Fibroblast of skin of abdomen (primary cell): ENCODE measurements around the gene HSD17B3. TPM values are rescaled to one million over a fixed set of nuclear protein-coding genes. Genes with fewer than 3 reads are reported as not detected.
"Not testable (repeated sequence)": the region's sequence is repeated elsewhere in the genome, so short reads cannot be mapped to it uniquely, and the experiment has no call there.

Experiments
- DNase-seq: peaks from one replicate; pipeline ENCODE4 v3.0.0-alpha.2; 2013
- polyA plus RNA-seq, 2 experiments: library from polyadenylated mRNA; unstranded; fragments of 120-200 nt; gene quantifications; one replicate each; pipeline ENCODE4 v1.2.1, GENCODE V29; 2013; ENCODE audit not compliant: insufficient read length in 2 of 2

The HSD17B3 gene
- polyA plus RNA-seq (2013, experiment 1 of 2; ENCODE audit: insufficient read length), result not detected
- polyA plus RNA-seq (2013, experiment 2 of 2; ENCODE audit: insufficient read length), result not detected

DNA sequence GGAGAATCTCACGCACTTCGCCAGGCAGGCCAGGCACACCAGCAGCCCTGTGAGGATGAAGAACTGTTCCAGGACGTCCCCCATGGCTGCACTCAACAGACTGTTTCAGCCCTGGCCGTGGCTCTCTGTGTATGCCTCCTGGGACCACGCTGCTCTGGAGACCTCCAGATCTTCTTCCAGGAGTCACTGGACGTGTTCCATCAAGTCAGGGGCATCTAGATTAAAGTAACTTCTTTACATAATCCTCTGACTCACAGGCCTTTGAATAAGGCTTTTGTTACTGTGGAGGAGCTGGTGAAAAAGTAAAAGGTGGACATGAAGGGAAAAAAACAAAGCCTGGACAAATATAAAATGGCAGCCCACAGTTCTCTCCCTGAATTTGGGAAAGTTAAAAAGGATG is at the start of gene HSD17B3:
TSS of gene HSD17B3 (minus strand) at position 156 of the 400 bp plus-strand sequence. CDS start at position 84, 72 bp downstream.
- no peak for DNase-seq

DNA sequence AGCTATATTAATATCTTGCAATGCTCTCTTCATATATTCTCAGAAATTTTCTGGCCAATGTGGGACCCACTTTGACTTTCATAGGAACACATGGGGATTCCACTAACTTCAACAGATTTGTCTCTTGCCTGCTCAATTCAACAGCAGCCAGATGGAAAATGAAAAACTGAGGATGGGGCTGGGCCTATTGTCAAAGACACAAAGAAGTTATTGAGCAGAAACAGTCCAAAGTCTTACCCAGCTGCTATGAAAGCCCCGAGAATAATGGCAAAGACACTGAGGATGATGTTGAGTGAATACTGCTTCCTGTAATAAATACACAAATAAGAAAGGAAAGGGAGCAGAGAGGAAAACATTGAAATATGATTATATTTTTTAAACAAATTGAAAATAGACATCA is 48.9 kb upstream of the HSD17B3 start:
- no peak for DNase-seq

- no peak for DNase-seq
Observed at GRCh38 chr9:96348261-96348660, 46.3 kb upstream of the HSD17B3 start.

DNA sequence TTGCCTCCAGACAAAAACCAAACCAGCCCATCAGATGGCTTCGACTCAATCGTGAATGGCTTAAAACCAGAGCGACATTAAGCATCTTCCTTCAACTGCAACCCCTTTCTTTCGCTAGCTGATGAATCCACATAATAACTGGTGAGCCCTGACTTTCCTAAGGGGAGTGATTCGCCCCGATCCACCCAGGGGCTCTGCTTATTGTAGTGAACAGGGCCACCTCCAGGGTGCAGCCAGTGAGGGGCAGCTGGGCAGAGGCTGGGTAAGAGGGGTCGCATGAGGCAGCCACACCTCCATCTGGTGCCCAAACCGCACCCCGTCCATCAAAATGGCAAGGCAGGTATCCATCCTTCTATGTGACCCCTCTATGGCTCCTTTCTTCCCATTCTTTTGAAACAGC is 43.6 kb upstream of the HSD17B3 start:
- no peak for DNase-seq

GRCh38 chr9:96344458-96345180 is 42.6 kb upstream of the HSD17B3 start:
- peak; percentile 93 for DNase-seq

DNA sequence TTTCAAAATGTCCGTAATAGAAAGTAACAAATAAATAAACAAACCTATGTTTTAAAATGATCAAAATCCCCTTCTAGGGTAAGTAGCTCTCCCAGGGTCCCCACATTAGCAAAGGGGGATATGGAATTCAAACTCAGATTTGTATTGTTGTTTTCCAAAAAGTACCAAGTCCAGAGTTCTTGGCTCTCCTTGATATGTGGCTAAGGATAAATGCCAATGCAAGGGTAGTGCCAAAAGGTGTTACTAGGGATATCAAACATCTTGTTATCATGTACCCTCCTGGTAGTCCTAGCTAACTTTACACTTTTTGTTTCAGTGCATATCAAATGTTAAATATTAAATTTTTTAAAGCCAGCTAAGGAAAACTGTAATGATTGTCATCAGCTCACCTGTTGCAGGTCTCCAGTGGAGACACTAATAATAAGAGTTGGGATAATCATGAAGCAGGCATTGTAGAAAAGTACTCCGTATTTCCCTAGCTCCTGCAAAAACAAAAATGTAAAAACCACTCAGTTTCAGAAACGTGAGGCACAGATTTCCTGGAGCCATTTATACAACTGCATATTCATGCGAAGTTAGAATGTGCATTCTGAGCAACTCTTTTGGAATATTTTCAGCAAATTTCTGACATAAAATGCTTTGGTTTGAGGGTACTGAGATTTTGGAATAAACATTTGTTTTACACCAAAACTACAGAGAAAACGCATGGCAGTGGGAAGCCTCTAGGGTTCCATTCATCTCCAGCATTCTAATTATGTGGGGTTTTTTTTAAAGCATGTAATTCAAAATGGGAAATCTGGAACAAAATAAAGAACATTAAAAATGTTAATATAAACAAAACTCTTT is 41.8 kb upstream of the HSD17B3 start:
- DNase-seq, result no peak

DNA sequence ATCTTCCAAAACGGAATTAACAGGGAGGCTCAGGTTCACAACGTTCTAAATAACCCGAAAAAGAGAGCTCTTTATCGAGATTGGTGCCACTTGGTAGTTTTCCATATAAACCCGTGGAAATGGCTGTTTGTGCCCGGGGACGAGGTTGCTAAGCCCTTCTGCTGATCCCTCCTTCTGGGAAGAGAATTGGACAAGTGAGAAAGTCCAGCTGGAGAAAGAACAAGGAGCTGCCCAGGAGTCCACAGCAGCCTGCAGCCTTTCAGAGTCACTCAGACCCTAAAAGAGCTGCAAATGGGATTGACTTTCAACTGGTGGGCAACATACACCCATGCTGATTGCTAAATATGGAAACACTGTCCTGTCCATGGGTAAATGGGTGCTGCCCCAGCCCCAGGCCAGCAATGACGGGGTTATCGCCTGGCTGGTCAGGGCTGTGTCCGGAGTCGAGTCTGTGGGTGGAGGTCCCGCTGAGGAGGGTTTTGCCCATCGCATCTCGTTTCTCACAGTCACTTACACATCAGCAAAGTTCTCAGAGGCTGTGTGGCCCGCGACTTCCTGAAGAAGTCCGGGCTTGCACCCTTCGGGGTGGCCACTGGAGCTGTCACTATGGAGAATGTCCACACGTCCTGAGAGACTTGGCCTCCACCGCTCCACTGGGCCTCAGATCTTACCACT is 40.7 kb upstream of the HSD17B3 start:
- no peak for DNase-seq

GRCh38 chr9:96340707-96341106 is 38.7 kb upstream of the HSD17B3 start:
- no peak for DNase-seq

DNA sequence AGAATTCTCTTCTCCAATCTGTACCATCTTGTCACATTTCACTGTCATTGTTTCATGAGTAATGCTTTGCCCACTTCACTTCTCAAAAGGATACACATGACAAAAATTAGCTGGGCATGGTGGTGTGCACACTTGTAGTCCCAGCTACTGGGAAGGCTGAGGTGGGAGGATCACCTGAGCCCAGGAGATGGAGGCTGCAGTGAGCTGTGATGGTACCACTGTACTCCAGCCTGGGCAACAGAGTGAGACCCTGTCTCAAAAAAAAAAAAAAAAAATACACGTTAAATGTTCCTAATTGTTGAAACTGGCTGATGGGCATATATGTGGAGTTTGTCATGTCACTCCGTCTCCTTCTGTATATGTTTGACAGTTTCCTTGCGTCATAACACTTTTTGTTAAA is 36.3 kb upstream of the HSD17B3 start:
- no peak for DNase-seq

- no peak for DNase-seq
Observed at GRCh38 chr9:96333958-96334357, 32.0 kb upstream of the HSD17B3 start.

GRCh38 chr9:96331236-96331947 is 29.4 kb upstream of the HSD17B3 start:
- DNase-seq, result peak; percentile 55

DNA sequence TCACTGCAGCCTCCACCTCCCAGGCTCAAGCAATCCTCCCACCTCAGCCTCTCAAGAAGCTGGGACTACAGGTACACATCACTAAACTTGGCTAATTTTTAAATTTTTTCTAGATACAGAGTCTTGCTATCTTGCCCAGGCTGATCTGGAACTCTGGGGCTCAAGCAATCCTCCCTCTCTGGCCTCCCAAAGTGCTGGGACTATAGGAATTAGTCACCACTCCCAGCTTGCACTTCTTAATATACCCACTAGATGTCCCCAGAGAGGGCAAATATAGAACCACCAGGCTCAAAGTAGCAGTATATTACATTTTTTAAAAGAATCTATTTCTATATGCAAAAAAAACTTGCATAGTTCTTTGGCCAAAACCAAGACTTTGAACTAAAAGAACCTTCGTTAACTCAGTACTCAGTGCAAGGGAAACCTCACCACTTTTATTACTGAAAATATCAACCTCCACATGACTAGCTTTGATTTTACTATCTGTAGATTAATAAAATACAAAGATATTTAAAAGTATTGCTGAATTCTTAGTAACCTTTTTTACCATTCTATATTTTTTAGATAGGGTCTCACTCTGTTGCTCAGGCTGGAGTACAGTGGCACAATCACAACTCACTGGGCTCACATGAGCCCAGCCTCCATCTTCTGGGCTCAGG is 25.8 kb upstream of the HSD17B3 start:
- peak; percentile 62 for DNase-seq

GRCh38 chr9:96323169-96323568 is 21.2 kb upstream of the HSD17B3 start:
- no peak for DNase-seq

GRCh38 chr9:96322736-96323135 is 20.8 kb upstream of the HSD17B3 start:
- DNase-seq, result not testable (repeated sequence)

DNA sequence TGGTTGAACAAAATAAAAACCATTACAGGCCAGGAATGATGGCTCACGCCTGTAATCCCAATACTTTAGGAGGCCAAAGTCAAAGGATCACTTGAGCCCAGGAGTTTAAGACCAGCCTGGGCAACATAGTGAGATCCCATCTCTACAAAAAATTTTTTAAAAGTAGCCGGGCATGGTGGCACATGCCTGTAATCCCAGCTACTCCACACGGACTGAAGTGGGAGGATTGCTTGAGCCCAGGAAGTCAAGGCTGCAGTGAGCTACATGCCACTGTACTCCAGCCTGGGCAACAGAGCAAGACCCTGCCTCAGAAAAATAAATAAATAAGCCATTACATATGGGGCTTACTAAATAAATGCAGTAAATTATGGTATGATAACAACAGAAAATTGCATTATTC is 20.2 kb upstream of the HSD17B3 start:
- DNase-seq, result not testable (repeated sequence)

DNA sequence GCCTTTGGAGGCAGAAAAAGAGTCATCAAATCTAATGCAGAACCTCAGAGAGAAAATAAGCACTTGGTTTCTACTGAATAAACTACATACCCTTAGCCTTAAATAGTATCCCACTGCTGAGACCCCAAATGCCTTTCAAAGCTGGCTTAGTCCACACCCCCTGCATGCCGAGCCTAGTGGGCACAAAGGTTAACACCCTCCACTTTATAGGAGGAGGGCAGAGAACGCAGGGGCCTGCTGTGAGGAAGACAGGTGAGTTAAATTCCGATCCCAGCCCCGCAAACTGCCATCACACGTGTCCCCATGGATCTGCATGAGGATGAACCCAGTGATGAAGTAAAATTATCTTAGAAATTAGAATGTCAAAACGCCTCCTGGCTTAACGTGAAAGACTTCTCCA is 19.5 kb upstream of the HSD17B3 start:
- no peak for DNase-seq

DNA sequence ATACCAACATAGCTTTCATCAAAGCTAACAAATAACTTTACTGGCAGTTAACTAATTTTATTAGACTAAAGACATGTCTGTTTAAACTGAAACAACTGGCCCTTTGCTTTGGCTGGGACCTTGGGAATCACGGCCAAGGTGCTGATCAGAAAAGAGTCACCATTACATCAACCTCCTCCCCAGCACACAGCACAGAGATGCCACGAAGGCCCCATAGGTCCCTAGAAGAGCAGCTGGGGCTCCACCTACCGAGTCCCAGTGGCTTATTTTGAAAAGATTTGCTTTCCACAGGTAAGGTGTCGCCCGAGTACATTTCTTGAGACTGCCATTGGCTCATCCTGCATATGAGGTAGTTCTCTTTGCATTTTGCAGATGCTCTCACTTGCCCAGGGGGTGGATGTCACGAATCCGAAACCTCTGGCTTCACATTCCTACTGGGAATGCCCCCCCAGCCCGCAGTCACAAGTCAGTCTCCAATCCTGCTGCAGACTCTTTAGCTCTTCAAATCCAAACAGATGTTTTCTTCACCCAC is 18.8 kb upstream of the HSD17B3 start:
- no peak for DNase-seq

DNA sequence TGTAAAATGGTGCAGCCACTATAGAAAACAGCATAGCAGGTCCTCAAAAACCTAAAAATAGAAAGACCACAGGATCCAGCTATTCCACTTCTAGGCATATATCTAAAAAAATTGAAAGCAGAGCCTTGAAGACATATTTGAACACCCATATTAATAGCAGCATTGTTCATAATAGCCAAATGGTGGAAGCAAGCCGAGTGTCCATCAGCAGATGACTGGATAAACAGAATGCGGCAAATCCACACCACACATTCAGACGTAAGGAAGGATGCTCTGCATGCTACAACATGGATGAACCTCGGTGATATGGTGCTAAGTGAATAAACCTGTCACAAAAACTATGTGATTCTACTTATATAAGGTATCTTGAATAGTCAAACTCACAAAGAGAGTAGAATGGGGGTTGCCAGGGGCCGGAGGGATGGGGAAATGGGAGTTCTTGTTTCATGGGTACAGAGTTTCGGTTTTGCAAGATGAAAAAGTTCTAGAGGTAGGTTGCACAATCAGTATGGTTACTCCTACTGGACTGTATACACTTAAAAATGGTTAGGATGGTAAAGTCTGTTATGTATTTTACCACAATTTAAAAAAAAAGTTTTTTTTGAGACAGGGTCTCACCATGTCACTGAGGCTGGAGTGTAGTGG is 17.1 kb upstream of the HSD17B3 start:
- DNase-seq, result no peak

DNA sequence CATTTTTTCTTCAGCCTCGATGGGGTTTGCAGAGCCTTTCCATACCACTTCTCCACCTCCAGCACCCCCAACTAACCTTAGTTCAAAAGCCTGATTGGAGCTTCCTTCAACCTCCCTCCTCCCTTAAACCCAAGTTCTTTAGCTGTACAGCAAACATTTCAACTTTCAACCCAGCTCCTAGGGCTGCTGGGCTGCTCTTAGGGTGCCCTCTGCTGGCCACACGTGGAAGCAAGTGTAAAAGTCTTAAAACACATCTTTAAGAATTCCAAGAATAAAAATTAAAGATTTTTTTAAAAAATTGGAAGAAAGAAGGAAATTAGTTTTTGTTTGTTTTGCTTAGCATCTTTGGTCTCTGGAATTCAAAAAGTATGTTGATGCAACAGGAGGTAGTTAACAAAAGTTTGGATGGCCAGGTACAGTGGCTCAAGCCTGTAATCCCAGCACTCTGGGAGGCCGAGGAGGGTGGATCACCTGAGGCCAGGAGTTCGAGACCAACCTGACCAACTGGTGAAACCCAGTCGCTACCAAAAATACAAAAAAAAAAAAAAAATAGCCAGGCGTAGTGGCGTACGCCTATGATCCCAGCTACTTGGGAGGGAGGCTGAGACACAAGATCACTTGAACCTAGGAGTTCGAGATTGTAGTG is 15.5 kb upstream of the HSD17B3 start:
- peak; percentile 47 for DNase-seq

- DNase-seq, result no peak
Observed at GRCh38 chr9:96309850-96310249, 7.9 kb upstream of the HSD17B3 start.

DNA sequence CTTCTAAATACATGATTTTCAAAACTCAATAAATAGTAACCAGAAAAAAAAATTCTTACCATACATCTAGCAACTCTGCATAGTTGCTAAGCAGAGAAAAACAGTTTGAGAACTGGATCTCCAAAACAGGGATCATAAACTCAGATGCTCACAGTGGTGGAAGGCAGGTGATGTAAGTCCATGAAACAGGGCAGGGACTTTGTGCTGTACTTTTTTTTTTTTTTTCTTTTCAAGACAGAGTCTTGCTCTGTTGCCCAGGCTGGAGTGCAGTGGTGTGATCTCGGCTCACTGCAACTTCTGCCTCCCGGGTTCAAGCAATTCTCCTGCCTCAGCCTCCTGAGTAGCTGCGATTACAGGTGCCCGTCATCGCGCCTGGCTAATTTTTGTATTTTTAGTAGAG is 5.0 kb upstream of the HSD17B3 start:
- DNase-seq, result not testable (repeated sequence)
